ENCODE results near the gene GAGE12J. TPM values are rescaled to one million over a fixed set of nuclear protein-coding genes. Genes with fewer than 3 reads are reported as not detected.
"Not testable (repeated sequence)": the region's sequence is repeated elsewhere in the genome, so short reads cannot be mapped to it uniquely, and the experiment has no call there.

The GAGE12J gene, protein sequence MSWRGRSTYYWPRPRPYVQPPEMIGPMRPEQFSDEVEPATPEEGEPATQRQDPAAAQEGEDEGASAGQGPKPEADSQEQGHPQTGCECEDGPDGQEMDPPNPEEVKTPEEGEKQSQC
- total RNA-seq (not detected), polyA plus RNA-seq (not detected)
- long read RNA-seq, donor 1: 0 reads
- long read RNA-seq, donor 2: 0 reads
- long read RNA-seq, donor 3: 0 reads
- long read RNA-seq, donor 4: 0 reads

DNA sequence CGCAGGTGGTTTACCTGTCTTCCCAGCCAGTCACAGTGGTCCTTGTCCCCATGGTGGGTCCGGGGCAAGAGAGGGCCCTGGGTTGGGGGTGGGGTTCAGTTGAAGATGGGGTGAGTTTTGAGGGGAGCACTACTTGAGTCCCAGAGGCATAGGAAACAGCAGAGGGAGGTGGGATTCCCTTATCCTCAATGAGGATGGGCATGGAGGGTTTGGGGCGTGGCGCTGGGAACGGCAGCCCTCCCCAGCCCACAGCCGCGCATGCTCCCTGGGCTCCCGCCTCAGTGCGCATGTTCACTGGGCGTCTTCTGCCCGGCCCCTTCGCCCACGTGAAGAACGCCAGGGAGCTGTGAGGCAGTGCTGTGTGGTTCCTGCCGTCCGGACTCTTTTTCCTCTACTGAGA lies at the start of gene GAGE12J:
GAGE12J (plus strand) TSS at position 301 of the 400 bp plus-strand sequence. CDS start 1,157 bp downstream, outside the sequence.
- H3K4me1 ChIP-seq (ENCODE audit: control insufficient read depth, insufficient read depth, low read length); DNase-seq; intact Hi-C loops (cut with DNase I); H3K27ac ChIP-seq (ENCODE audit: low read length); ATAC-seq; H3K9me3 ChIP-seq (ENCODE audit: control insufficient read depth, low read length); H3K27me3 ChIP-seq (ENCODE audit: control insufficient read depth, insufficient read depth); H3K4me3 ChIP-seq (ENCODE audit: low read length): not testable (repeated sequence)
- no CpG with 5 or more reads among the region's 16 CpGs for WGBS

DNA sequence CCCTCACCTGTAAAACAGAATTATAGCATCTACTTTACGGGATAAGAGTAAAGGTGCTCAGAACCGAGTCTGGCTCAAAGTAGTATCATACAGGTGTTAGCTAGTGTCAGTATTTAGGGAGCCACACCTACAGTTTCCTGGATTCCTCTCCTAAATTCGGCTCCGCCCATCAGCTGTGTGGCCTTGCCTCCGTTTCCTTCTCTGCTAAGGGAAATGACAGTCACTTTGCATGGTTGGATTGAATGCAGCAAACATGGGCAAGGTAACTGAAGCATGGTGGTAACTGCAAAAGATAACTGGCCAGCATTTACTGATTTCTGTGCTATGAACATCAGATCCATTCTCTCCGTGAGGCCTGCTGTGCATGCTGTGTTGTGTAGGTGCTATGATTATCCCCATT lies 49.4 kb upstream of the GAGE12J start:
- Histone ChIP-seq H3K4me1 (ENCODE audit: control insufficient read depth, insufficient read depth, low read length) (peaks cover 5% of the 10 kb centered on the region), H3K9me3 (ENCODE audit: control insufficient read depth, low read length) (no peaks in the 10 kb centered on the region), H3K27me3 (ENCODE audit: control insufficient read depth, insufficient read depth) (no peaks in the 10 kb centered on the region), H3K4me3 (ENCODE audit: low read length) (no peak overlapping the region), H3K27ac (ENCODE audit: low read length) (no peak overlapping the region)
- intact Hi-C loops (cut with DNase I): loop anchor here in 1 of 4 donors (10.0 kb wide), 1 partner anchor 78 kb away; no protein-coding TSS in a partner anchor
- no peak for DNase-seq
- 57% methylated on average over 6 of the region's 6 CpGs for WGBS
- no peak for ATAC-seq

DNA sequence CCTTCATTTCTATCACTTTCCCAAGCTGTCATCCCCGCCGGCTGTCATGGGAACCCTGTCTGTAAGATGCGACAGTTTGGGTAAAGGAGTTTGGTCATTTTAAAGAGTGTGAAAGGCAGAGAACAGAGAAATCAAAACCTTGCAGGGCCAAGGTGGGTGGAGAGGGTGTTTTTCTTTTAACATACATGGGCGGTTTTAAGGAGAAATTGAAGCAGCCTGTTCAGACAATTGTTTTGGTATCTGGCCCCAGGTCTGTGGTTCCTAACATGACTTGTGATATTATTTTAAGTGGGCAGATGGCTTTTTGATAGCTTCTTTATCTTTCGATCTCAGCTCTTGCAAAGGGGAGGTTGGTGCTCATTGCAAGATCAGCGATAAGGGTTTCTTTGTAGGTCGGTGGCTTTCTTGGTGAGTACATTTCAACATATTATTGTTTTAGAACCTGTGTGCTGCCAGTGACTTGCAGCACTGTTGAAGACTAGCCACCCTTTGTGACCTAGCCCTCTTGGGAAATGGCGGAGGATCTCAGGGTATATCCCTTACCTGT lies 48.6 kb upstream of the GAGE12J start:
- H3K4me1 ChIP-seq (ENCODE audit: control insufficient read depth, insufficient read depth, low read length): peaks cover 5% of the 10 kb centered on the region
- intact Hi-C loops (cut with DNase I): loop anchor here in 1 of 4 donors (10.0 kb wide), 1 partner anchor 78 kb away; no protein-coding TSS in a partner anchor

DNA sequence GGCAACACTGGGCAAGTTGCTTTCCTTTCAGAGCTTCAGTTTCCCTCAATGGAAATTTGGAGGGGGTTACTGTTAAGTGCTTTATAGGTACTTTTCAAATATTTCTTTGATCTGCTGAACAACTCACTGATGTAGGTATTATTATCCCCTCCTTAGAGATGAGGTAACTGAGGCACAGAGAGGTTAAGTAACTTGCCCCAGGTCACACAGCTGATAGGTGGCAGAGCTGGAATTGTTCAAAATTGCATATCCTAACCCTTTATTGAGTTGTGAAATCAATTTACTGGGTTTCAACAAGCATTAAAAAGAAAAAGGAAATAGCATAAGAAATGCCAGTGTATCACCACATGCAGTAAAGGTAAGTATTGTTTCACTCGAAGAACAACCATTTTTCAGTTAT lies 45.6 kb upstream of the GAGE12J start:
- 64% methylated on average over 1 of the region's 1 CpG for WGBS
- no peak for DNase-seq
- Histone ChIP-seq H3K27me3 (ENCODE audit: control insufficient read depth, insufficient read depth) (no peaks in the 10 kb centered on the region), H3K9me3 (ENCODE audit: control insufficient read depth, low read length) (no peaks in the 10 kb centered on the region), H3K27ac (ENCODE audit: low read length) (no peak overlapping the region), H3K4me1 (ENCODE audit: control insufficient read depth, insufficient read depth, low read length) (peaks cover 5% of the 10 kb centered on the region), H3K4me3 (ENCODE audit: low read length) (no peak overlapping the region)
- intact Hi-C loops (cut with DNase I): loop anchor here in 1 of 4 donors (10.0 kb wide), 1 partner anchor 81 kb away; no protein-coding TSS in a partner anchor
- ATAC-seq: no peak

More for the DNA sequence above, 48.6 kb upstream of the GAGE12J start:
- no peak for ATAC-seq
- H3K9me3 ChIP-seq (ENCODE audit: control insufficient read depth, low read length): no peaks in the 10 kb centered on the region
- no peak overlapping the region for H3K27ac ChIP-seq (ENCODE audit: low read length)
- 79% methylated on average over 8 of the region's 8 CpGs for WGBS
- H3K27me3 ChIP-seq (ENCODE audit: control insufficient read depth, insufficient read depth): no peaks in the 10 kb centered on the region
- no peak for DNase-seq
- H3K4me3 ChIP-seq (ENCODE audit: low read length): no peak overlapping the region

DNA sequence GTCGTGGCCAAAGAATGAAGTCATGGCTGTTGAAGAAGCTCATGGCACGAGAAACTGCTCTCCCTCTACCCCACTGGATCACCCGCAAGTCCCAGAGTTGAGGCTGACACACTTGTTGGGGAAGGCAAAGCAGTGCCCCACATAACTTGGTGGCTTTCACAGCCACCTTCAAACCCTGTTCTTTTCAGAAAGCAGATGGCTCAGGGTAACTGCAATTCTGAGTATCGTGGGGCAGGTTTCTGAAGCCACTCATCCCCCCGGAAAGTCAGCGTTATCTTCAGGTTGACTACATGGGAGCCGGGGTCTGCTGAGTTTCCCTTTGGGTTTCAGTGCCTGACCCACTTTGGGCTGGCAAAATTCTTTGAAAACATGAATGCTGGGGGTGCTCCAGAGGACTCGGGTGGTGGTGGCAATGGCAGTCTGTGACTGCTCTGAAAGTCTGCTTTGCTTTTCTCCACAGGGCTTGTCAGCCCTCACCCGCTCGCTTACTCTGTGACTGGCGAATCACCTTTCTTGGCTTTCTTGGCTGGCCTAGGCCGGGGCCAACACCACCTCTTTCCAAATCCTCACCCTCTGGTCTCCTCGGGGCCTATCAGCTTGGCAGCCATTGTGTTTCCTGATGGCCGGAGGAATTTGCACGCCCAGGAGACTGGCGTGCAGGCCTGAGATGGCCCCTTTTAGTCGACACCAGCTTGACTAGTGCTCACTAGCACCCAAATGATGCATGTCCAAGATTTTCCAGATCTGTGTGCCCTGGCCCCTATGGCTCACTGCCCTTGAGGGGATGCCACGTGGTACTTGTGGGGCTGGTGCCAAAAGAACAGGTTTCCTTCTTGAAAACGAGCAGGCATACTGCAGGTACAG lies 44.9 kb upstream of the GAGE12J start:
- Histone ChIP-seq H3K27ac (ENCODE audit: low read length) (peak overlapping the region; percentile 43), H3K9me3 (ENCODE audit: control insufficient read depth, low read length) (no peaks in the 10 kb centered on the region), H3K4me3 (ENCODE audit: low read length) (no peak overlapping the region), H3K27me3 (ENCODE audit: control insufficient read depth, insufficient read depth) (no peaks in the 10 kb centered on the region), H3K4me1 (ENCODE audit: control insufficient read depth, insufficient read depth, low read length) (peaks cover 5% of the 10 kb centered on the region)
- intact Hi-C loops (cut with DNase I): loop anchor here in 1 of 4 donors (10.0 kb wide), 1 partner anchor 82 kb away; no protein-coding TSS in a partner anchor
- peak; percentile 21 to 47 for ATAC-seq
- no peak for DNase-seq
- 50% methylated on average over 19 of the region's 19 CpGs for WGBS

DNA sequence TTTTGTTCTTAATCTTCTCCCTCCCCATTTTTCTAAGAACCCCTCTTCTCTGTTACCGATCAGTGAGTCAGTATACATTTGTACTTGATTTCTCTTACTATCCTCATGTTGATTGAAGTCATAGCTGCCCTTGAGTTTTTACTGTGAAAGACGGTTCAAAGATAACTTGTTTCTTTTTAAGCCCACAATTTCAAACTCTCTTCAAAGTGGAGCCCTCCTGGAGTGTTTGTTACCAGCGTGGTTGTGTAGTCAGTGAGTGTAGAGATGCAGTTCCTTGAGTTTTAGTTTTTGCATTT lies 44.4 kb upstream of the GAGE12J start:
- 65% methylated on average over 3 of the region's 3 CpGs for WGBS
- Histone ChIP-seq H3K4me1 (ENCODE audit: control insufficient read depth, insufficient read depth, low read length) (peaks cover 5% of the 10 kb centered on the region), H3K9me3 (ENCODE audit: control insufficient read depth, low read length) (no peaks in the 10 kb centered on the region), H3K4me3 (ENCODE audit: low read length) (no peak overlapping the region), H3K27me3 (ENCODE audit: control insufficient read depth, insufficient read depth) (no peaks in the 10 kb centered on the region), H3K27ac (ENCODE audit: low read length) (no peak overlapping the region)
- ATAC-seq: no peak
- DNase-seq: no peak
- intact Hi-C loops (cut with DNase I): loop anchor here in 1 of 4 donors (10.0 kb wide), 1 partner anchor 83 kb away; no protein-coding TSS in a partner anchor

DNA sequence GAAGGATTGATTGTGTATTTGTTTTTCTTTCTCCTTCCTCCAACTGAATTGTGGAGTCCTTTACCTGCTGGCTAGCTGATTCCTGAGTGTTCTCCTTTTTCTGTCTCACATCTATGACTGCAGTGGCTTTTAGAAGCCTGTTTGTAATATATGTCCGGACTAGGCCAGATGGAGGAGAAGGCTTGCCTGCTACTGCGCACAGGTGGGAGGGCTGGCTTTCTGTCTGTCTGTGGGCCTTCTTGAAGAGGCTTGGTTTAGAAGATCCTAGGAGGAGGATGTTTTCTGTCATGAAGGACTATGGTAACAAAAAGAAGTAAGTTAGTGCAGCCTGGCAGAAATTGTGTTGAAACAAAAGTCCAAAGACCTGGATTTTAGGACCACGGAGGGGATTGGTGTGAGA lies 43.8 kb upstream of the GAGE12J start:
- Histone ChIP-seq H3K4me1 (ENCODE audit: control insufficient read depth, insufficient read depth, low read length) (peaks cover 5% of the 10 kb centered on the region), H3K27me3 (ENCODE audit: control insufficient read depth, insufficient read depth) (no peaks in the 10 kb centered on the region), H3K27ac (ENCODE audit: low read length) (no peak overlapping the region), H3K9me3 (ENCODE audit: control insufficient read depth, low read length) (no peaks in the 10 kb centered on the region), H3K4me3 (ENCODE audit: low read length) (no peak overlapping the region)
- 87% methylated on average over 3 of the region's 3 CpGs for WGBS
- no peak for DNase-seq
- no peak for ATAC-seq
- intact Hi-C loops (cut with DNase I): loop anchor here in 1 of 4 donors (10.0 kb wide), 1 partner anchor 83 kb away; no protein-coding TSS in a partner anchor

DNA sequence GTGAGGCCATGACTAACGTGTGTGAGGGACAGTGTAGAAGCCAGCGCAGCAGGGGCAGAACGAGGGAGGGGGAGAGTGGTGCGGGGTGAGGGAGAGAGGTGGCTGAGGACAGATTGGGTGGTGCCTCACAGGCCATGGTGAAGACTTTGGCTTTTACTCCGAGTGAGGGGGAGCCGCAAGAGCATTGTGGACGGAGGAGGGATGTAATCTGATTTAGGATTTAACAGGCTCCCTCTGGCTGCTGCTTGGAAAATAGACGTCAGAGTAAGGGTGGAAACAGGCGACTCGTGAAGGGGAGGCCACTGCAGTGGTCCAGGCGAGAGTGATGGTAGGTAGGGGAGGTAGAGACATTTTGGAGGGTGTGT lies 39.2 kb upstream of the GAGE12J start:
- WGBS: 31% methylated on average over 11 of the region's 11 CpGs
- peak in 2 of 3 donors; percentile 31 to 62 for DNase-seq
- no peak overlapping the region for H3K27ac ChIP-seq (ENCODE audit: low read length)
- H3K27me3 ChIP-seq (ENCODE audit: control insufficient read depth, insufficient read depth): no peaks in the 10 kb centered on the region
- H3K4me3 ChIP-seq (ENCODE audit: low read length): no peak overlapping the region
- intact Hi-C loops (cut with DNase I): no loop called here
- H3K4me1 ChIP-seq (ENCODE audit: control insufficient read depth, insufficient read depth, low read length): no peaks in the 10 kb centered on the region
- H3K9me3 ChIP-seq (ENCODE audit: control insufficient read depth, low read length): no peaks in the 10 kb centered on the region
- ATAC-seq: peak; percentile 84 to 87

DNA sequence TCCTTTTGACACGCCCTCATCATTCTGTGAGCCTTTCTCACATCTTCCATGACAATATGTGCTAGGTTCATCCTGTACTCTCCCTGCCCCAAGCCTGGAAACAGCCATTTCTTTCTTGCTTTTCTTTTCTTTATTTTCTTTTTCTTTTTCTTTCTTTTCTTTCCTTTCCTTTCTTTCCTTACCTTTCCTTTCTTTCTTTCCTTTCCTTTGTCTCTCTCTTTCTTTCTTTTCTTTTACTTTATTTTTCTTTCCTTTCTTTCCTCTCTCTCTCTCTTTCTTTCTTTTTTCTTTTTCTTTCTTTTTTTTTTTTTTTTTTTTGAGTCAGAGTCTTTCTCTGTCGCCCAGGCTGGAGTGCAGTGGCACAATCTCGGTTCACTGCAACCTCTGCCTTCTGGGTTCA lies 37.6 kb upstream of the GAGE12J start:
- Histone ChIP-seq H3K4me3 (ENCODE audit: low read length) (no peak overlapping the region), H3K4me1 (ENCODE audit: control insufficient read depth, insufficient read depth, low read length) (no peaks in the 10 kb centered on the region), H3K9me3 (ENCODE audit: control insufficient read depth, low read length) (no peaks in the 10 kb centered on the region), H3K27ac (ENCODE audit: low read length) (no peak overlapping the region), H3K27me3 (ENCODE audit: control insufficient read depth, insufficient read depth) (no peaks in the 10 kb centered on the region)
- WGBS: 92% methylated on average over 3 of the region's 3 CpGs
- intact Hi-C loops (cut with DNase I): no loop called here
- DNase-seq (no peak), ATAC-seq (no peak)

DNA sequence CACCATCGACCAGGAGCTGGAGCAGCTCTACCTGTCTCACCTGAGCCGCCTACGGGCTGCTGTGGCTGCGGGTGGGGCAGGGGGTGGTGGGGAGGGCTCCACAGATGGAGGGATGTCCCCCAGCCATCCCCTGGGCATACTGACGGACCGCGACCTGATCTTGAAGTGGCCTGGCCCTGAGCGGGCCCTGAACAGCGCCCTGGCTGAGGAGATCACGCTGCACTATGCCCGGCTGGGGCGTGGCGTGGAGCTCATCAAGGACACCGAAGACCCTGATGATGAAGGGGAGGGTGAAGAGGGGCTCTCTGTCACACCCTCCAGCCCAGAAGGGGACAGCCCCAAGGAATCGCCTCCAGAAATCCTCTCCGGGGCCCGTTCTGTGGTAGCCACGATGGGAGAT lies 35.7 kb upstream of the GAGE12J start:
- WGBS: 98% methylated on average over 18 of the region's 18 CpGs

DNA sequence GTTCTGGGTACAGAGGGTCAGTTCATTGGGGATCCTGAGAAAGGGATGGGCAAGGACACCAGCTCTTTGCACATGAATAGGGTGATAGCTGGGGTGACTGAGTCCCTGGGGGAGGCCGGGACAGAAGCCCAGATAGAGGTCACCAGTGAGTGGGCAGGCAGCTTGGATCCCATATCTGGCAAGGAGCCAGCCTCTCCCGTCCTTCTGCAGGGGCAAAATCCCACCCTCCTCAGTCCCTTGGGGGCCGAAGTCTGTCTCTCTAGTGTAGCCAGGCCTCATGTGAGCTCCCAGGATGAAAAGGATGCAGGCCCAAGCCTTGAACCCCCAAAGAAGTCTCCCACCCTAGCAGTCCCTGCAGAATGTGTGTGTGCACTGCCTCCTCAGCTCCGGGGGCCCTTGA lies 35.3 kb upstream of the GAGE12J start:
- H3K4me3 ChIP-seq (ENCODE audit: low read length): no peak overlapping the region
- intact Hi-C loops (cut with DNase I): no loop called here
- DNase-seq (no peak), ATAC-seq (no peak)
- H3K27me3 ChIP-seq (ENCODE audit: control insufficient read depth, insufficient read depth): no peaks in the 10 kb centered on the region
- H3K4me1 ChIP-seq (ENCODE audit: control insufficient read depth, insufficient read depth, low read length): no peaks in the 10 kb centered on the region
- no peaks in the 10 kb centered on the region for H3K9me3 ChIP-seq (ENCODE audit: control insufficient read depth, low read length)
- H3K27ac ChIP-seq (ENCODE audit: low read length): no peak overlapping the region
- 66% methylated on average over 4 of the region's 4 CpGs for WGBS

More for the DNA sequence above, 35.7 kb upstream of the GAGE12J start:
- H3K27ac ChIP-seq (ENCODE audit: low read length): no peak overlapping the region
- no peaks in the 10 kb centered on the region for H3K27me3 ChIP-seq (ENCODE audit: control insufficient read depth, insufficient read depth)
- intact Hi-C loops (cut with DNase I): no loop called here
- H3K4me1 ChIP-seq (ENCODE audit: control insufficient read depth, insufficient read depth, low read length): no peaks in the 10 kb centered on the region
- DNase-seq (no peak), ATAC-seq (no peak)
- H3K4me3 ChIP-seq (ENCODE audit: low read length): no peak overlapping the region
- H3K9me3 ChIP-seq (ENCODE audit: control insufficient read depth, low read length): no peaks in the 10 kb centered on the region
